Lung microvascular endothelial cell (primary cell): Measurements from ENCODE around the gene LUC7L2. TPM values are rescaled to one million over a fixed set of nuclear protein-coding genes. Genes with fewer than 3 reads are reported as not detected.
"Not testable (repeated sequence)": the region's sequence is repeated elsewhere in the genome, so short reads cannot be mapped to it uniquely, and the experiment has no call there.

Experiments used
- DNase-seq, 2 donors: peaks; one replicate each; pipeline versions ENCODE4 v3.0.0 to v3.0.0-alpha.2; 2010; ENCODE audit warnings: low read depth in 2 of 2
- total RNA-seq: library from RNA; depleted of rRNA; stranded (reverse); fragments of >200 nt; gene quantifications from 2 replicates; pipeline ENCODE4 v1.2.1, GENCODE V29; 2014

The LUC7L2 gene
- total RNA-seq, 1 donor from 2014 or later: 22.2 TPM

DNA sequence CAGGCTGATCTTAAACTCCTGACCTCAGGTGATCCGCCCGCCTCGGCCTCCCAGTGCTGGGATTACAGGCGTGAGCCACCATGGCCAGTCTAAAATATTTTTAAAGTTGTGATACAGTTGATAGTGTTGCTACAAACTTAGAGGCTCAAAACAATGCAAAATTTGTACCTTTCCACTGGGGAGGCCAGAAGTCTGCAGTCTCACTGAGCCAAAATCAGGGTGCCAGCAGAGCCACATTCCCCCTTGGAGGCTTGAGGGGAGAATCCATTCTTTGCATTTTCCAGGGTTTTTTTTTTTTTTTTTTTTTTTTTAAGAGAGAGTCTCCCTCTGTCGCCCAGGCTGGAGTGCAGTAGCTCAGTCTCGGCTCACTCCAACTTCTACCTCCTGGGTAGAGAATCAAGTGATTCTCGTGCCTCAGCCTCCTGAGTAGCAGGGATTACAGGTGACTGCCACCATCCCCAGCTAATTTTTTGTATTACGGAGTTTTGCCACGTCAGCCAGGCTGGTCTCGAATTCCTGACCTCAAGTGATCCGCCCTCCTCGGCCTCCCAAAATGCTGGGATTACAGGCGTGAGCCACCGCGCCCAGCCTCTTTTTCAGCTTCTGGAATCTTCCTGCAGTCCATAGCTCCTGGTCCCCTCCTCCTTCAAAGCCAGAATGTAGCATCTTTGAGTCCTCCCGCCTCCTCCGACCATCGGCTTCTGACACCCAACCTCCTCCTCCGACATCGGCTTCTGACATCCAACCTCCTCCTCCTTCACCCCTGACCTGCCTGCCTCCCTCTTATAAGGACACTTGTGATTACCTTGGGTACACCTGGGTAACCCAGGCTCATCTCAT is 86.6 kb downstream of the LUC7L2 start:
- no peak for DNase-seq

DNA sequence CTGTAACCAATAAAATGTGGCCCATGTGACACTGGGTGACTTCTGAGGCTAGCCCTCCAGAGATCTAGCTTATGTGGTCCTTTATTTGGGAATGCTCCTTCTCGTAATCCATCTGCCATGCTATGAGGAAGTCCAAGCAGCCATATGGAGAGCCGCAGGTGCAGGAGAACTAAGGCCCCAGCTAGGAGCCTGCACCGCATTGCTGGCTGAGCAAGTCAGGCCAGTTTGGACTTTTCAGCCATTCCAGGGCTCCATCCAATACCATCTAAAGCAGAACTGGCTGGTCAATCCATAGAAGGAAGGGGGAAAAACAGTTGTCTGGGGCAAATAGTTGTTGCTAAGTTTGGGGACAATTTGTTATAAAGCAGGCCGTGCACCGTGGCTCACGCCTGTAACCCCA is 91.2 kb downstream of the LUC7L2 start:
- DNase-seq: no peak

DNA sequence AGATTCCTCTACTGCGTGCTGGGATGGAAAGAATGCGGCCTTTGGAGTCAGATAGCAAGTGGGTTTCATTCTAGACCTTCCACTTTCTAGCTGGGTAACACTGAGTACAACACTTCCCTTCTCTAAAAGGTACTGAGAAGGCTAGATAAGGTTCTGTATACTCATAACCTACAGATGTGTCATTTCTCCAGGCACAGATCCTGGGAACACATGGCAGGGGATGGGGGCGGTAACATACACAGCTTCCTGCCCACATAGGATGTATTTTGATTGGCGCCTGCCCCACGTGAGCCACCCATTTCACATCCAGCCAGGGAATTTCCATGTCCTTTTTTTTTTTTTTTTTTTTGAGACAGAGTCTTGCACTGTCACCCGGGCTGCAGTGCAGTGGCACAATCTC is 91.9 kb downstream of the LUC7L2 start:
- DNase-seq: peak; percentile 61 to 89

DNA sequence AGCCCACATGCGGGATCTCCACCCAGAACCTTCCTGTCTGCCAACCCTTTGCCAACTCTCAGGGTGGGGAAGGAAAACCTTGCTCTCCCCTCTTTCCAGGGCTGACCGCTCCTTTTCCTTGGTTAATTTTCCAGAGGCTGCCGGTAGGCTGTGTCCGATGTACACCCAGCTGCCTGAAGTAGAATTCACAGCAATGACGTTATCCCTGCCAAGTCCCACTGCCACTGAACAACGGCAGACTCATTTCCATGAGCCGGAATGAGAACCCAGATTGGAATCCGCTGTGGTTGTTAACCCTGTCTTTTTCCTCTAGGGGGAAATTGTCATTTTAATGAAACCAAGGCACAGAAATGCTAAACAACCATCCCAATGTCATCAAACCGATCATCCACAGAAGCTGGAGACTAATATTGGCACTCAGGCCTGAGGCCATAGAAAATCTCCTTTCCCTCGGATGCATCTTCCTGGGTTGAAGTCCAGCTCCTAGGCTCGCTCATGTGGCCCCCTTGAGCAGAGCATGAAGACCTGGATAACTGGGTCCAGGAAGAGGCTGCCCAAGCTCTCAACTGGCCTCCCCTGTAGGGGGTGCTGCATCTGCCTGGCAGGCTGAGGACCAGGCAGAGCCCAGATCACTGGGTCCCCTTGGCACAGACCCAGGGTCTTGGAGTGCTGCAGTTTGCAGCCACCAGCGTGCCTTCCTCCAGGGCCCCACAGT is 93.4 kb downstream of the LUC7L2 start:
- peak; percentile 43 to 64 for DNase-seq

DNA sequence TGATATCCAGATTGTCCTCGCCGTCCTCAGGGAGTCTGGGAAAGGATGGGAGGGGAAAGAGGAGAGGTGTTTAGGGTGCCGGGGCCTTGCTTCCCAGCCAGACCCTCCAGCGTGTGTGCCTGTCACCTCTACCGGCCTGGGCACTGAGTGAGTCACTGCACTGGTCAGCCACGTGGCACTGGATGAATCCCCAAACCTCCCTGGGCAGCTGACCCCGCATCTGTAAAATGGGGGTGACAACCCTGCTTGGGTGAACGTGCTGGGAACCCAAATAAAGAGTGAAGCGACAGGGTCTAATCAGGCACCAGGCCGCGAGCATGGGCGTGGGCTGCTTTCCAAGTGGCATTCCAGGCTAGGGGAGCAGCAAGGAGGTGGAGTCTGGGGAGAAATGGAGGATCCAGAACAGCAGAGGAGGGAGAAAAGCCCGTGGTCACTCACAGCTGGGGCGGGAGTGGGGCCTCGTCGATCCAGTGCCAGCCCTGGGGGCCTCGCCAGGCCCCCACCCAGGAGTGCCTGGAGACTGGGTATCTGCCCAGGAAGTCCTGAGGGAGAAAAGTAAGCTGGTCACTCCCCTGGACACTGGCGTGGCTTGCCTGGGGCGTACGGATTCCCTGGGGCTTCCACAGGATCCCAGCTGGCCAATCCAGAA is 94.1 kb downstream of the LUC7L2 start:
- DNase-seq: no peak

DNA sequence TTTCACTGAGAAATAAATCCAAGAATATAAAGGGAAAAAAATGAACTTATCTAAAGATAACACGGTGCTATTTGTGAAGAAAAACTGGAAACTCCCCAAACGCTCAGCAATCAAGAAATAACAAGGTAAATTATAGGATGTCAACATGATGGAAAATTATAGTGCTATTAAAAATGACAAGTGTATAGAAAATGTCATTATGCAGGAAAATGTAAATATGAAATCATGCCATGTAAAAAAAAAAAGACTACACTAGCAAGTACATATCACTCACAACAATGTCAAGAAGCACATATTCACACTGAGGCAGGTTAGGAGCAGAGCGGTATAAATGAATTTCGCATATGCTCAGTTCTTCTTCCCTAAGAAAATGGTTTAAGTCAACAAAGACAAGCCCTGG is 96.1 kb downstream of the LUC7L2 start:
- no peak for DNase-seq

DNA sequence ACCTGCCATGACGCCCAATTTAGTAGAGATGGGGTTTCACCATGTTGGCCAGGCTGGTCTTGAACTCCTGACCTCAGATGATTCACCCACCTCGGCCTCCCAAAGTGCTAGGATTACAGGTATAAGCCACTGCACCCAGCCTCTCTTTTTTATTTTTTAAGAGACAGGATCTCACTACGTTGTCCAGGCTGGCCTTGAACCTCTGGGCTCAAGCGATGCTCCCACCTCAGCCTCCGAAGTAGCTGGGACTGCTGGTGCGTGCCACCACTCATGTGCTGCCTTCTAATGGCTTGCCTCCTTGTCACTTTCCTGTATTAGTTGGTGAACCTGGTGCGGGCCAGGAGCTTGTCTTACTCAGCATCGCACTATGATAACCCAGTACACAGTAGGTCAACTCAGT is 96.8 kb downstream of the LUC7L2 start:
- no peak for DNase-seq

DNA sequence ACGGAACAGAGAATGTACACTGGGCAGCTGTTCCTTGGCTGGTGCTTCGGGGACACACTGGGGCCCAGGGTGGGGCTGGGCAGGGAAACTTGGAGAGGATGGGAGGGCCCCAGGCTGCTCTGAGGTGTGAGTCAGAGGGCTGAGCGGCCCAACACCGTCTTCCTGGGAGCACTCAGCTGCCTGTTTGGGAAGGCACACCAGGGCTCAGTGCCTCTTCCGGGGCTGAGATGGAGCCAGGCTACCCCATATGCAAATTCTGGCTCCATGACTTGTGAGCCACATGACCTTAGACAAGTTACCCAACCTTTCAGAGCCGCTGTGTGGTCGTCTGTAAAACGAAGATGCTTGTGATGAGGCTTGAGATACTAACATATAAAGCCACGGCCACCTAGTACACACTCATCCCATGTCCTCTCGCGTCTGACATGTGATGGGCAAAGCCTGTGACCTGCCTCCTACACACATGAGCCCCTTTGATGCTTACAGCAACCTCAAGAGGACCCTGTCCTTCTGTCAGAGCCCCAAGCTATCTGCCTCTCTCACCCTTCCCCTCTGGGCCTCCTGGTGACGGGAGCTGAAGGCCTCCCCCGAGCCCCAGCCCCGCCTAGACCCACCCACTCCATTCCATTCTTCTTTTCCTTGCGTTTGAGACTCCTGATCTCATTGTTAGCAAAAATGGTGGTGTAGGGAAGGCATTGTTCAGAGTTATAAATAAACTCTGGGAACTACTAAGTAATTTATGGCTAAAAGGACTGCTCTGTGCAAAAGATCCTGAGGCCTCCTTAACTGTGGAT is 97.7 kb downstream of the LUC7L2 start:
- no peak for DNase-seq

DNA sequence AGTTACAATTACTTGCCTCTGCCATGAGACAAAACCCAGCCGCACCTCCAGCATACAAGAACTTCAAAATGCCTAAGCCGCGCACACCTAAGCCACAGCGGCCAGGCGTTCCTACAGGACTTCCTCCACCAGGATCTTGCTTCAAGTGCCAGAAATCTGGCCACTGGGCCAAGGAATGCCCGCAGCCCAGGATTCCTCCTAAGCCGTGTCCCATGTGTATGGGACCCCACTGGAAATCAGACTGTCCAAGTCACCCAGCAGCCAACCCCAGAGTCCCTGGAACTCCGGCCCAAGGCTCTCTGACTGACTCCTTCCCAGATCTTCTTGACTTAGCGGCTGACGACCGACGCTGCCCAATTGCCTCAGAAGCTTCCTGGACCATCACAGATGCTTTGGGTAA is 103.7 kb downstream of the LUC7L2 start:
- not testable (repeated sequence) for DNase-seq

DNA sequence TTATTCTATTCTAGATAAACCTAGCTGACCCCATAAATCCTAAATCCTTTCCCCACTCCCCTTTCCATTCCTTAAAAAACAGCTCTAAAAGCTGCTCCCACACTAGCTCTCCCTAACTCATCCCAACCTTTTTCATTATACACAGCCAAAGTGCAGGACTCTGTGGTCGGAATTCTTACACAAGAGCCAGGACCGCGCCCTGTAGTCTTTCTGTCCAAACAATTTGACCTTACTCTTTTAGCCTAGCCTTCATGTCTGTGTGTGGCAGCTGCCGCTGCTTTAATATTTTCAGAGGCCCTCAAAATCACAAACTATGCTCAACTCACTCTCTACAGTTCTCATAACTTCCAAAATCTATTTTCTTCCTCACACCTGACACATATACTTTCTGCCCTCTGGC is 104.8 kb downstream of the LUC7L2 start:
- DNase-seq: not testable (repeated sequence)

DNA sequence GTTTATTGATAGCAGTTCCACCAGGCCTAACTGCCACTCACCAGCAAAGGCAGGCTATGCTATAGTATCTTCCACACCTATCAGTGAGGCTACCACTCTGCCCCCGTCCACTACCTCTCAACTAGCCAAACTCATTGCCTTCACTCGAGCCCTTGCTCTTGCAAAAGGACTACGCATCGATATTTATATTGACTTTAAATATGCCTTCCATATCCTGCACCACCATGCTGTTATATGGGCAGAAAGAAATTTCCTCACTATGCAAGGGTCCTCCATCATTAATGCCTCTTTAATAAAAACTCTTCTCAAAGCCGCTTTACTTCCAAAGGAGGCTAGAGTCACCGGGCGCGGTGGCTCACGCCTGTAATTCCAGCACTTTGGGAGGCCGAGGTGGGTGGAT is 105.4 kb downstream of the LUC7L2 start:
- not testable (repeated sequence) for DNase-seq

DNA sequence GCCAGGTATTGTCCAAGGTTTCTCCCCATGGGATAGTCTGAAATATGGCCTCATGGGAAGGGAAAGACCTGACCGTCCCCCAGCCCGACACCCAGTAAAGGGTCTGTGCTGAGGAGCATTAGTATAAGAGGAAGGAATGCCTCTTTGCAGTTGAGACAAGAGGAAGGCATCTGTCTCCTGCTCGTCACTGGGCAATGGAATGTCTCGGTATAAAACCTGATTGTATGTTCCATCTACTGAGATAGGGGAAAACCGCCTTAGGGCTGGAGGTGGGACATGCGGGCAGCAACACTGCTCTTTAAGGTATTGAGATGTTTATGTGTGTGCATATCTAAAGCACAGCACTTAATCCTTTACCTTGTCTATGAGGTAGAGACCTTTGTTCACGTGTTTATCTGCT is 108.0 kb downstream of the LUC7L2 start:
- DNase-seq: not testable (repeated sequence)

DNA sequence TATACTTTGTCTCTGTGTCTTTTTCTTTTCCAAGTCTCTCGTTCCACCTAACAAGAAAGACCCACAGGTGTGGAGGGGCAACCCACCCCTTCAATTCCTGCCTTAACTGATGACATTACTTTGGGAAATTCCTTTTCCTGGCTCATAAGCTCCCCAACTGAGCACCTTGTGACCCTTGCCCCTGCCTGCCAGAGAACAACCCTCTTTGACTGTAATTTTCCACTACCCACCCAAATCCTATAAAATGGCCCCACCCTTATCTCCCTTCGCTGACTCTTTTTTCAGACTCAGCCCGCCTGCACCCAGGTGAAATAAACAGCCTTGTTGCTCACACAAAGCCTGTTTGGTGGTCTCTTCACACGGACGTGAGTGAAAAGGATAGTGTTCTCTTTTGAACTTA is 108.6 kb downstream of the LUC7L2 start:
- DNase-seq: not testable (repeated sequence)

DNA sequence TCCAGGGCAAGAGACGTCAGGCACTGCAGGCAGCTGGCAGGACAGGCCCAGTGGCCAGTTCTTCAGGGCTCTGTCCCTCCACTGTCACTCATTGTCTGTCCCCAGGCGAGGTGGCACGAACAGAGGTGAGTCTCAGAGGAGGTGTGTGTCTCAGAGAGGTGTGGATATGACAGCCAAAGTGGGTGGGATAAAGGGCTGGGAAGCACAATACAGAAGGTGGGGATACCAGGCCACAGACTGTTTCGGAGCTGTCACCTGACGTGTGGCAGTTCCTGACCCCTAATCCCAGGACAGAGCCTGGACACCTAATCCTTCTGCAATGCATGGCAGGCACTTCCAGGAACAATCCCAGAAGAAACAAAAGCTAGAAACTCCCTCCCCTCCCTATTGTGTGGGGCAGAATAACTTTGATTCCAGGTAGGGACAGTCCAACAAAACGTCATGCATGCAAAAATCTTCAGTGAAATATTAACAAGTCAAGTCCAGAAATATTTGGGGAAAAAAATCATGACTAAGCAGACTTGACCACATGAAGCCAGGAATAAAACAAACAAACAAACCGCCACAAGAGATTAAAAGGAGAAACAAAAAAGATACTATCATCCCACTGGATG is 112.2 kb downstream of the LUC7L2 start:
- DNase-seq: no peak

Other genes starting within 250 kb of the LUC7L2 start
- 2.4 and 4.0 TPM in 2 replicates for gene UBN2, start 128.7 kb upstream of the LUC7L2 start, total RNA-seq
- gene FMC1, start 18.6 kb upstream of the LUC7L2 start, total RNA-seq: 11.3 and 13.1 TPM in 2 replicates
- not detected in 2 replicates for gene KLRG2, start 123.8 kb downstream of the LUC7L2 start, total RNA-seq
- not detected in 2 replicates for gene CLEC2L, start 163.8 kb downstream of the LUC7L2 start, total RNA-seq